Neuronal stem cell (in vitro differentiated cells): ENCODE data around the gene ZNF232.
"Not testable (repeated sequence)": the region's sequence is repeated elsewhere in the genome, so short reads cannot be mapped to it uniquely, and the experiment has no call there.

ENCODE experiments used
- DNase-seq: peaks from one replicate; pipeline ENCODE4 v3.0.0-alpha.2; 2013; ENCODE audit warnings: low spot score
- H2AFZ ChIP-seq: one replicate; pipeline ENCODE4 v1.6.1; 2013; ENCODE audit warnings: mild to moderate bottlenecking, low read length, inconsistent platforms
- H2AK5ac ChIP-seq: 2 replicates; pipeline ENCODE4 v1.6.1; 2013; ENCODE audit warnings: low read depth, mild to moderate bottlenecking, inconsistent platforms, low read length, moderate library complexity, mixed read lengths
- H2BK120ac ChIP-seq: 2 replicates; pipeline ENCODE4 v1.6.1; 2013; ENCODE audit warnings: low read depth, mild to moderate bottlenecking, inconsistent platforms, low read length, moderate library complexity, mixed read lengths
- H2BK12ac ChIP-seq: one replicate; pipeline ENCODE4 v1.6.1; 2013; ENCODE audit warnings: low read length, inconsistent platforms
- H2BK15ac ChIP-seq: 2 replicates; pipeline ENCODE4 v1.6.1; 2013; ENCODE audit warnings: mild to moderate bottlenecking, low read length, inconsistent platforms, mixed read lengths
- H2BK5ac ChIP-seq: one replicate; pipeline ENCODE4 v1.6.1; 2013; ENCODE audit warnings: inconsistent platforms, mild to moderate bottlenecking, low read length, moderate library complexity
- H3K14ac ChIP-seq: one replicate; pipeline ENCODE4 v1.6.1; 2013; ENCODE audit warnings: low read length, inconsistent platforms
- H3K18ac ChIP-seq: 2 replicates; pipeline ENCODE4 v1.6.1; 2013; ENCODE audit warnings: low read length, inconsistent platforms
- H3K23ac ChIP-seq: 2 replicates; pipeline ENCODE4 v1.6.1; 2013; ENCODE audit warnings: low read depth, mild to moderate bottlenecking, mixed read lengths, low read length, inconsistent platforms; ENCODE audit not compliant: poor library complexity
- H3K27ac ChIP-seq: replicated peaks from 3 replicates; pipeline ENCODE4 v1.5.1; 2013; ENCODE audit warnings: low read length, inconsistent platforms
- H3K27me3 ChIP-seq, 3 experiments: 2 replicates each; pipeline ENCODE4 v1.6.1; 2013; ENCODE audit warnings: low read length in 3 of 3, mild to moderate bottlenecking in 2 of 3, inconsistent platforms in 1 of 3, low read depth in 1 of 3, mixed read lengths in 1 of 3, moderate library complexity in 1 of 3; ENCODE audit not compliant: control insufficient read depth in 3 of 3, insufficient read depth in 3 of 3
- H3K36me3 ChIP-seq, 2 donors: replicated peaks in 1 of 2; 2 replicates each; pipeline ENCODE4 v1.6.1; 2013; ENCODE audit warnings: low read length in 2 of 2; ENCODE audit not compliant: control insufficient read depth in 2 of 2, insufficient read depth in 2 of 2
- H3K4ac ChIP-seq: 2 replicates; pipeline ENCODE4 v1.6.1; 2013; ENCODE audit warnings: inconsistent platforms, mild to moderate bottlenecking, low read length, moderate library complexity
- H3K4me1 ChIP-seq, 2 donors: 1 replicate in 1 of 2; 2 replicates in 1 of 2; pipeline ENCODE4 v1.6.1; 2013; ENCODE audit warnings: low read length in 2 of 2, low read depth in 1 of 2; ENCODE audit not compliant: control insufficient read depth in 2 of 2, insufficient read depth in 1 of 2
- H3K4me2 ChIP-seq: one replicate; pipeline ENCODE4 v1.6.1; 2013; ENCODE audit warnings: mild to moderate bottlenecking, low read length, inconsistent platforms; ENCODE audit not compliant: insufficient read depth, poor library complexity, severe bottlenecking
- H3K4me3 ChIP-seq, 2 donors: 2 replicates each; pipeline ENCODE4 v1.5.1; 2013; ENCODE audit warnings: low read length in 2 of 2, mild to moderate bottlenecking in 2 of 2, inconsistent platforms in 1 of 2, moderate library complexity in 1 of 2
- H3K79me1 ChIP-seq: one replicate; pipeline ENCODE4 v1.6.1; 2013; ENCODE audit warnings: low read depth, mild to moderate bottlenecking, inconsistent platforms, low read length, moderate library complexity
- H3K9ac ChIP-seq: one replicate; pipeline ENCODE4 v1.6.1; 2013; ENCODE audit warnings: mild to moderate bottlenecking, low read depth, low read length, inconsistent platforms; ENCODE audit not compliant: poor library complexity
- H3K9me3 ChIP-seq, 2 donors: replicated peaks in 1 of 2; 2 replicates each; pipeline versions ENCODE3 to v1.6.1; 2013; ENCODE audit warnings: low read length in 2 of 2, mild to moderate bottlenecking in 2 of 2, inconsistent platforms in 1 of 2, low read depth in 1 of 2, mixed read lengths in 1 of 2, moderate library complexity in 1 of 2; ENCODE audit not compliant: control insufficient read depth in 2 of 2, insufficient read depth in 1 of 2
- H4K8ac ChIP-seq: one replicate; pipeline ENCODE4 v1.6.1; 2013; ENCODE audit warnings: low read depth, mild to moderate bottlenecking, inconsistent platforms, low read length, moderate library complexity
- H4K91ac ChIP-seq: one replicate; pipeline ENCODE4 v1.6.1; 2013; ENCODE audit warnings: low read length, low read depth, mild to moderate bottlenecking, inconsistent platforms; ENCODE audit not compliant: poor library complexity
- WGBS, 2 donors: extraction: QIAGEN DNeasy Blood & Tissue Kit; methylation state at CpG; one replicate each; pipeline ENCODE4 v1.1.7; 2013; ENCODE audit warnings: missing lambda C conversion rate in 2 of 2, mixed read lengths in 1 of 2; ENCODE audit not compliant: insufficient read length in 2 of 2, insufficient replicate concordance in 1 of 2; ENCODE audit errors: extremely low coverage in 2 of 2; 5-methylcytosine and 5-hydroxymethylcytosine counted together

ZNF232 gene

GRCh38 chr17:5124896-5125295 lies 13.2 kb upstream of the ZNF232 start:
- not testable (repeated sequence) for H3K79me1 ChIP-seq, H2BK15ac ChIP-seq, H4K91ac ChIP-seq, H3K9me3 ChIP-seq, H2AFZ ChIP-seq, H3K27ac ChIP-seq, H4K8ac ChIP-seq, H2BK120ac ChIP-seq, H3K36me3 ChIP-seq, H3K23ac ChIP-seq, H3K4me1 ChIP-seq, H3K18ac ChIP-seq, H3K14ac ChIP-seq, H2AK5ac ChIP-seq, H3K4me2 ChIP-seq, H3K4me3 ChIP-seq, H3K4ac ChIP-seq, H2BK12ac ChIP-seq, H2BK5ac ChIP-seq, H3K9ac ChIP-seq, DNase-seq
- no CpG with 5 or more reads among the region's 7 CpGs for WGBS, 2 donors
- H3K27me3 ChIP-seq: peaks cover 0 to 28% (median 7%) of the 10 kb centered on the region in 3 experiments

- Histone ChIP-seq H3K23ac (peak overlapping the region; percentile 91), H3K4ac (peak overlapping the region; percentile 98), H3K9ac (peak overlapping the region; percentile 81), H3K14ac (peak overlapping the region; percentile 47), H2AK5ac (peak overlapping the region; percentile 99), H3K27me3 (peaks cover 0 to 28% (median 7%) of the 10 kb centered on the region in 3 experiments), H2BK15ac (peak overlapping the region; percentile 67), H4K8ac (peak overlapping the region; percentile 43), H2BK12ac (peak overlapping the region; percentile 97)
- no CpG with 5 or more reads among the region's 5 CpGs for WGBS, 2 donors
- H2BK5ac ChIP-seq, H4K91ac ChIP-seq, H3K36me3 ChIP-seq, H3K4me1 ChIP-seq, H2BK120ac ChIP-seq, DNase-seq, H3K18ac ChIP-seq, H2AFZ ChIP-seq, H3K4me3 ChIP-seq, H3K4me2 ChIP-seq, H3K79me1 ChIP-seq, H3K9me3 ChIP-seq, H3K27ac ChIP-seq: not testable (repeated sequence)
Measured at GRCh38 chr17:5124125-5124760, 12.6 kb upstream of the ZNF232 start.

GRCh38 chr17:5123343-5124124 lies 11.9 kb upstream of the ZNF232 start:
- WGBS, 2 donors: no CpG with 5 or more reads among the region's 53 CpGs
- Histone ChIP-seq H3K4me2 (peak overlapping the region; percentile 91), H4K91ac (peak overlapping the region; percentile 92), H2BK120ac (no peak overlapping the region), H3K9me3 (peaks cover 6% of the 10 kb centered on the region in 2 donors), H3K4me1 (peaks cover 2 to 3% of the 10 kb centered on the region in 2 donors), H2BK15ac (peak overlapping the region; percentile 87), H3K4ac (peak overlapping the region; percentile 98), H3K23ac (peak overlapping the region; percentile 91), H3K4me3 (peak overlapping the region in 1 of 2 donors; percentile 46), H3K27me3 (peaks cover 0 to 28% (median 7%) of the 10 kb centered on the region in 3 experiments), H3K79me1 (peaks cover 8% of the 10 kb centered on the region), H3K27ac (no peak overlapping the region), H2BK12ac (peak overlapping the region; percentile 97), H3K9ac (peak overlapping the region; percentile 81), H3K36me3 (no peaks in the 10 kb centered on the region), H2AK5ac (peak overlapping the region; percentile 99), H3K14ac (peak overlapping the region; percentile 94), H2BK5ac (no peak overlapping the region), H2AFZ (no peak overlapping the region), H3K18ac (peak overlapping the region; percentile 92), H4K8ac (peak overlapping the region; percentile 96)
- DNase-seq: no peak
